ENCODE measurements around the gene NDUFB8.

DNA sequence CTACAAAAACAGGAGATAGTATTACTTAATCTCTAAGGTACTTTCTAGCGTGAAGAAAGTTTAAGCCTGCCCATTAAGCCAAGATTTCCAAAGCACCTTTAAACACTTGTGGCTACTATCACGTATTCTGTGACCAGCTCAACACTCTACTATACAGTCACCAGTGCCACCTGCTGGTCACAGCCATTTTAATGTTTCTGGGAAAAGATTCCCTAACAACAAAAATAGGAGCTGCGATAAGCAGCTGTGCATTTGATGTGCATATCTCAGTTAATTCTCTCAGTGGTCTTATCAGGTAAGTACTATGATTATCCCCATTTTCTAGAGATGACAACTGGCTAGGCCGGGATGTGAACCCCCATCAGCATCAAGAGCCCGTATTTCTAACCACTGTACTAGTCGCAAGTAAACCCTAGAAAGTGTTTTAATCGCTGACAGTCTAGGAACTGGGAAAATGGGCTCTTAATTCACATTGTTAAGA lies 10.9 kb downstream of the NDUFB8 start:
- TF ChIP-seq EZH2 (IDR thresholded peaks at IDR 0.05; ENCODE audit: borderline replicate concordance, low read depth, low read length, severe bottlenecking) (no peak), POLR2AphosphoS5 (IDR thresholded peaks at IDR 0.05; ENCODE audit: insufficient read depth, low read depth, low read length) (no peak), JUN (IDR thresholded peaks at IDR 0.05; ENCODE audit: borderline replicate concordance, insufficient read depth, insufficient read length, low read depth) (no peak), POLR2A (IDR thresholded peaks at IDR 0.05; ENCODE audit: low read depth, low read length) (no peak), GATA2 (IDR thresholded peaks at IDR 0.05; ENCODE audit: insufficient read depth, insufficient read length, low read depth, low read length) (no peak), FOS (IDR thresholded peaks at IDR 0.05; ENCODE audit: borderline replicate concordance, insufficient read depth, low read length) (no peak), MYC (IDR thresholded peaks at IDR 0.05; ENCODE audit: low read depth, low read length) (no peak)
- TF ChIP-seq, protein P1, sequence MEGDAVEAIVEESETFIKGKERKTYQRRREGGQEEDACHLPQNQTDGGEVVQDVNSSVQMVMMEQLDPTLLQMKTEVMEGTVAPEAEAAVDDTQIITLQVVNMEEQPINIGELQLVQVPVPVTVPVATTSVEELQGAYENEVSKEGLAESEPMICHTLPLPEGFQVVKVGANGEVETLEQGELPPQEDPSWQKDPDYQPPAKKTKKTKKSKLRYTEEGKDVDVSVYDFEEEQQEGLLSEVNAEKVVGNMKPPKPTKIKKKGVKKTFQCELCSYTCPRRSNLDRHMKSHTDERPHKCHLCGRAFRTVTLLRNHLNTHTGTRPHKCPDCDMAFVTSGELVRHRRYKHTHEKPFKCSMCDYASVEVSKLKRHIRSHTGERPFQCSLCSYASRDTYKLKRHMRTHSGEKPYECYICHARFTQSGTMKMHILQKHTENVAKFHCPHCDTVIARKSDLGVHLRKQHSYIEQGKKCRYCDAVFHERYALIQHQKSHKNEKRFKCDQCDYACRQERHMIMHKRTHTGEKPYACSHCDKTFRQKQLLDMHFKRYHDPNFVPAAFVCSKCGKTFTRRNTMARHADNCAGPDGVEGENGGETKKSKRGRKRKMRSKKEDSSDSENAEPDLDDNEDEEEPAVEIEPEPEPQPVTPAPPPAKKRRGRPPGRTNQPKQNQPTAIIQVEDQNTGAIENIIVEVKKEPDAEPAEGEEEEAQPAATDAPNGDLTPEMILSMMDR (IDR thresholded peaks at IDR 0.05; ENCODE audit: extremely low read depth in 1 of 2, insufficient read depth in 1 of 2, low read depth in 1 of 2, low read length in 2 of 2) = peak; percentile 58 to 66
- TF ChIP-seq, protein P2, sequence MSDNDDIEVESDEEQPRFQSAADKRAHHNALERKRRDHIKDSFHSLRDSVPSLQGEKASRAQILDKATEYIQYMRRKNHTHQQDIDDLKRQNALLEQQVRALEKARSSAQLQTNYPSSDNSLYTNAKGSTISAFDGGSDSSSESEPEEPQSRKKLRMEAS (IDR thresholded peaks at IDR 0.05; ENCODE audit: insufficient read depth, insufficient read length) = no peak
